ENCODE results near the gene NGEF.

The NGEF gene

DNA sequence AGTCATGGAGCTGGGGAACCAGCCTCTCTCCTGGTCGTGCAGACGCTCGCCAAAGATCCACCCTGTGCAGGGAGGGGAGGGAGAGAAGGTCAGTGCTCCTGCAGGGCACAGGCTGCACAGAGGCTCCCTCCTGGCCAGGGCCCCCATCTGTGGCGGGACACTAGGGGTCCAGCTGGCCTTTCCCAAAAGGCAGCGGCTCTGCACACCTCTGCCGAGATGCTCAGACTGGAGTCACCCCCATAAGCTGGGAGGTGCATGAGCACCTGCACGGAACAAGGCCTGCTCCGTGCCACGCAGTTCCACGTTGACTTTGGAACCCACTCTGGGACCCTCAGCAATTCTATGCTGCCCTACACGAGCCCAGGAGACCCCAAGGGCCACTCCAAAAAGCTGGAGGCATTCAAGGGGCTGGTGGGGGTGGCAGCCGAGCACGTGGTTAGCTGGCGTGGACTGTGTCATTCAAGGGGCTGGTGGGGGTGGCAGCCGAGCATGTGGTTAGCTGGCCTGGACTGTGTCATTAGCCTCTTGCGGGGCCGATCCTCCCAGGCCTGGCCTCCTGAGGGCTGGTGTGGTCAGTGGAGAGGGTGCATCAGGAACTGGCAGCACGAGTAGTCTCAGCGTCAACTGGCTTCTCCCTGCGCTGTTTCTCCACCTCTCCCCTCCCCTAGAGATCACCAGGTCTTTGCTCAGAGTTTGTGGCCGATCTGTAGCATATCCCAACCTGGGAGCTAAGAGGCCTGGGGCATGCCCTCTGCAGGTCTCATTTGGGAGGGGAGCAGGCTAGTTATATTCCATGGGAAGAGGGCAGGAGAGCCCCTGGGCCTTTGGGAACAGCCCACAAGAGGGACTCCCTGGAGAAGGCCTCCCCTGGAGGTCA lies 133.2 kb downstream of the NGEF start (continued):
- TF ChIP-seq, protein P1, sequence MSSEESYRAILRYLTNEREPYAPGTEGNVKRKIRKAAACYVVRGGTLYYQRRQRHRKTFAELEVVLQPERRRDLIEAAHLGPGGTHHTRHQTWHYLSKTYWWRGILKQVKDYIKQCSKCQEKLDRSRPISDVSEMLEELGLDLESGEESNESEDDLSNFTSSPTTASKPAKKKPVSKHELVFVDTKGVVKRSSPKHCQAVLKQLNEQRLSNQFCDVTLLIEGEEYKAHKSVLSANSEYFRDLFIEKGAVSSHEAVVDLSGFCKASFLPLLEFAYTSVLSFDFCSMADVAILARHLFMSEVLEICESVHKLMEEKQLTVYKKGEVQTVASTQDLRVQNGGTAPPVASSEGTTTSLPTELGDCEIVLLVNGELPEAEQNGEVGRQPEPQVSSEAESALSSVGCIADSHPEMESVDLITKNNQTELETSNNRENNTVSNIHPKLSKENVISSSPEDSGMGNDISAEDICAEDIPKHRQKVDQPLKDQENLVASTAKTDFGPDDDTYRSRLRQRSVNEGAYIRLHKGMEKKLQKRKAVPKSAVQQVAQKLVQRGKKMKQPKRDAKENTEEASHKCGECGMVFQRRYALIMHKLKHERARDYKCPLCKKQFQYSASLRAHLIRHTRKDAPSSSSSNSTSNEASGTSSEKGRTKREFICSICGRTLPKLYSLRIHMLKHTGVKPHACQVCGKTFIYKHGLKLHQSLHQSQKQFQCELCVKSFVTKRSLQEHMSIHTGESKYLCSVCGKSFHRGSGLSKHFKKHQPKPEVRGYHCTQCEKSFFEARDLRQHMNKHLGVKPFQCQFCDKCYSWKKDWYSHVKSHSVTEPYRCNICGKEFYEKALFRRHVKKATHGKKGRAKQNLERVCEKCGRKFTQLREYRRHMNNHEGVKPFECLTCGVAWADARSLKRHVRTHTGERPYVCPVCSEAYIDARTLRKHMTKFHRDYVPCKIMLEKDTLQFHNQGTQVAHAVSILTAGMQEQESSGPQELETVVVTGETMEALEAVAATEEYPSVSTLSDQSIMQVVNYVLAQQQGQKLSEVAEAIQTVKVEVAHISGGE (tag by site-specific recombination; conservative IDR thresholded peaks at IDR 0.05; ENCODE audit: low read depth), result no peak
- TF ChIP-seq MYNN (tag by site-specific recombination; IDR thresholded peaks at IDR 0.05; ENCODE audit: borderline replicate concordance), result no peak

DNA sequence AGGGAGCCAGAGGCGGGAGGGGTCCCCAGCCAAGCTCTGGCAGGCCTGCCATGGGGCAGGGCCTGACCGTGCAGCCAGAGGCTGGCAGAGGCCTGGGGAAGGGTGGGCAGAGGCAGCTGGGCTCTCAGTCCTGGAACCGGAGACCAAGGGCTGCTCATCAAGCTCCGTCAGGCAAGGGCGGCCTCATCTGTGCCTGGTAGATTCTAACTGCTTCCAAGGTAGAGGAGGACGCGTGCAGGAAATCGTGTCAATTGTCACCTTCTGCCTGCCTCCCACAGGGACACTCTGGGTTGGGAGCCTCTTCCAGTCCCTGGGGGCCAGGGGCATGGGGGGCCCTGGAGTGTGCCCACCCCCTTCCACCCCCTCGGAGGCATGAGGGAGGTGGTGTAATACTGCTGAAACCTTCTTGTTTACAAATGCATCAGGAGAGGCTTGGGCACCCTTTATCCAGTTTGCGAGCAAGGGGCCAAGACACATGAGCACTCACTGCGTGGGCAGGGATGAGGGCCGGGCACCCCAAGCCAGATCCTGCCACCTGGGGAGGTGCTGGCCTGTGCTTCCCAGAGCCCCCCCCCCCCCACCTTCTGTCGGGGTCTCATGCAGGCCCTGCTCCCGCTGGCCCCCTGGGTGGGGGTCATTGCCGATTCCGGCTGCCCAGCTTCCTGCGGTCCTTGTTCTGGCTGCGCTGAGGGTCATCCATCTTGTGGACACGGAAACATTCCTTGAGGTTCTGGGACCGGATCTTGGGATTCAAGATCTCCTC lies 134.0 kb downstream of the NGEF start:
- POLR2A ChIA-PET, result no interaction called here
- Histone ChIP-seq H3K4me3 (ENCODE audit: low read depth, low read length) (no peak overlapping the region), H3K4me1 (ENCODE audit: control insufficient read depth, insufficient read depth, low read length) (no peaks in the 10 kb centered on the region), H3K9me3 (ENCODE audit: control insufficient read depth, insufficient read depth, low read depth, low read length) (no peaks in the 10 kb centered on the region), H3K27ac (ENCODE audit: extremely low read depth, low read depth, low read length) (no peak overlapping the region), H3K36me3 (ENCODE audit: control insufficient read depth in 2 of 2, insufficient read depth in 1 of 2, low read length in 2 of 2) (peaks cover 0 to 28% of the 10 kb centered on the region in 2 experiments; a peak in 1 of 3 replicates)
- TF ChIP-seq GLIS1 (tag by site-specific recombination; IDR thresholded peaks at IDR 0.05) (peak; percentile 16; the same call in 1 of the 2 replicates), ZNF792 (tag by site-specific recombination; IDR thresholded peaks at IDR 0.05) (no peak)
- TF ChIP-seq, protein P2, sequence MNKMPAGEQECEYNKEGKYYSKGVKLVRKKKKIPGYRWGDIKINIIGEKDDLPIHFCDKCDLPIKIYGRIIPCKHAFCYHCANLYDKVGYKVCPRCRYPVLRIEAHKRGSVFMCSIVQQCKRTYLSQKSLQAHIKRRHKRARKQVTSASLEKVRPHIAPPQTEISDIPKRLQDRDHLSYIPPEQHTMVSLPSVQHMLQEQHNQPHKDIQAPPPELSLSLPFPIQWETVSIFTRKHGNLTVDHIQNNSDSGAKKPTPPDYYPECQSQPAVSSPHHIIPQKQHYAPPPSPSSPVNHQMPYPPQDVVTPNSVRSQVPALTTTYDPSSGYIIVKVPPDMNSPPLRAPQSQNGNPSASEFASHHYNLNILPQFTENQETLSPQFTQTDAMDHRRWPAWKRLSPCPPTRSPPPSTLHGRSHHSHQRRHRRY (tag by site-specific recombination; IDR thresholded peaks at IDR 0.05), result no peak
- CTCF ChIA-PET, result interaction anchor here (1.0 to 1.2 kb wide), 2 partner anchors 175 to 372 kb away, joined by 3 to 6 read pairs; partner anchors contain the start of gene ATG16L1

DNA sequence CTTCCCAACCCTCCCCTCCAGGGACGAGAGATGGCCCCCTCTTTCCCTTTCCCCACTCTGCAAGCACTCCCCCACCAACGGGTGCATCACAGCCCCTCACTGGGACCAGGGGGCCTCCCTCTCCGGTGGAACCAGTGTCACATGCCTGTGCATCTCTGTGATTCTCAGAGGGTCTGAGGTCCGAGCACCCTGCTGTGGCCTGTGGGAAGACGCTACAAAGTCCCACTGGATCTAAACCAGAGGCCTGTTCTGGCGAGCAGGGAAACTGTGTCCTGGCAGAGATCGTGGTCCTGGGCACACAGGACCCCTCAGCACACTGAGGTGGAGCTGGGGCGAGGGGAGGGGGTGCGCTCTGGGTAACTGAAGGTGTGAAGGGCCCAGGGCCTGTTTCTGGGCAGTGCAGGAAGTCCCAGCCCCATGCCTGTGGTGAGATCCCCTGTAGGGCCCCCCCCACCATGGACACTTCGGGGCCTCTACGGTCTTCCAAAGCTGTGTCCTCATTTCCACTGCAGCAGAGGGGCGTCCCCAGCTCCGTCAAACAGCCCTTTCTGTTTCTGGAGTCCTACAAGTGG lies 135.0 kb downstream of the NGEF start:
- CTCF ChIA-PET, result interaction anchor here (1.0 kb wide), 1 partner anchor 176 kb away, joined by 6 read pairs; no protein-coding TSS in a partner anchor
- Histone ChIP-seq H3K4me3 (ENCODE audit: low read depth, low read length) (no peak overlapping the region), H3K27ac (ENCODE audit: extremely low read depth, low read depth, low read length) (no peak overlapping the region), H3K36me3 (ENCODE audit: control insufficient read depth in 2 of 2, insufficient read depth in 1 of 2, low read length in 2 of 2) (peaks cover 0 to 23% of the 10 kb centered on the region in 2 experiments; a peak in 1 of 3 replicates), H3K9me3 (ENCODE audit: control insufficient read depth, insufficient read depth, low read depth, low read length) (no peaks in the 10 kb centered on the region), H3K4me1 (ENCODE audit: control insufficient read depth, insufficient read depth, low read length) (no peaks in the 10 kb centered on the region)
- POLR2A ChIA-PET, result no interaction called here
- TF ChIP-seq, protein P1 (tag by site-specific recombination; conservative IDR thresholded peaks at IDR 0.05; ENCODE audit: low read depth), result no peak
- TF ChIP-seq, protein P3, sequence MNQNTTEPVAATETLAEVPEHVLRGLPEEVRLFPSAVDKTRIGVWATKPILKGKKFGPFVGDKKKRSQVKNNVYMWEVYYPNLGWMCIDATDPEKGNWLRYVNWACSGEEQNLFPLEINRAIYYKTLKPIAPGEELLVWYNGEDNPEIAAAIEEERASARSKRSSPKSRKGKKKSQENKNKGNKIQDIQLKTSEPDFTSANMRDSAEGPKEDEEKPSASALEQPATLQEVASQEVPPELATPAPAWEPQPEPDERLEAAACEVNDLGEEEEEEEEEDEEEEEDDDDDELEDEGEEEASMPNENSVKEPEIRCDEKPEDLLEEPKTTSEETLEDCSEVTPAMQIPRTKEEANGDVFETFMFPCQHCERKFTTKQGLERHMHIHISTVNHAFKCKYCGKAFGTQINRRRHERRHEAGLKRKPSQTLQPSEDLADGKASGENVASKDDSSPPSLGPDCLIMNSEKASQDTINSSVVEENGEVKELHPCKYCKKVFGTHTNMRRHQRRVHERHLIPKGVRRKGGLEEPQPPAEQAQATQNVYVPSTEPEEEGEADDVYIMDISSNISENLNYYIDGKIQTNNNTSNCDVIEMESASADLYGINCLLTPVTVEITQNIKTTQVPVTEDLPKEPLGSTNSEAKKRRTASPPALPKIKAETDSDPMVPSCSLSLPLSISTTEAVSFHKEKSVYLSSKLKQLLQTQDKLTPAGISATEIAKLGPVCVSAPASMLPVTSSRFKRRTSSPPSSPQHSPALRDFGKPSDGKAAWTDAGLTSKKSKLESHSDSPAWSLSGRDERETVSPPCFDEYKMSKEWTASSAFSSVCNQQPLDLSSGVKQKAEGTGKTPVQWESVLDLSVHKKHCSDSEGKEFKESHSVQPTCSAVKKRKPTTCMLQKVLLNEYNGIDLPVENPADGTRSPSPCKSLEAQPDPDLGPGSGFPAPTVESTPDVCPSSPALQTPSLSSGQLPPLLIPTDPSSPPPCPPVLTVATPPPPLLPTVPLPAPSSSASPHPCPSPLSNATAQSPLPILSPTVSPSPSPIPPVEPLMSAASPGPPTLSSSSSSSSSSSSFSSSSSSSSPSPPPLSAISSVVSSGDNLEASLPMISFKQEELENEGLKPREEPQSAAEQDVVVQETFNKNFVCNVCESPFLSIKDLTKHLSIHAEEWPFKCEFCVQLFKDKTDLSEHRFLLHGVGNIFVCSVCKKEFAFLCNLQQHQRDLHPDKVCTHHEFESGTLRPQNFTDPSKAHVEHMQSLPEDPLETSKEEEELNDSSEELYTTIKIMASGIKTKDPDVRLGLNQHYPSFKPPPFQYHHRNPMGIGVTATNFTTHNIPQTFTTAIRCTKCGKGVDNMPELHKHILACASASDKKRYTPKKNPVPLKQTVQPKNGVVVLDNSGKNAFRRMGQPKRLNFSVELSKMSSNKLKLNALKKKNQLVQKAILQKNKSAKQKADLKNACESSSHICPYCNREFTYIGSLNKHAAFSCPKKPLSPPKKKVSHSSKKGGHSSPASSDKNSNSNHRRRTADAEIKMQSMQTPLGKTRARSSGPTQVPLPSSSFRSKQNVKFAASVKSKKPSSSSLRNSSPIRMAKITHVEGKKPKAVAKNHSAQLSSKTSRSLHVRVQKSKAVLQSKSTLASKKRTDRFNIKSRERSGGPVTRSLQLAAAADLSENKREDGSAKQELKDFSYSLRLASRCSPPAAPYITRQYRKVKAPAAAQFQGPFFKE (tag by site-specific recombination; IDR thresholded peaks at IDR 0.05; ENCODE audit: borderline replicate concordance), result no peak
- TF ChIP-seq KLF16 (tag by site-specific recombination; IDR thresholded peaks at IDR 0.05), result no peak
- TF ChIP-seq, protein P4, sequence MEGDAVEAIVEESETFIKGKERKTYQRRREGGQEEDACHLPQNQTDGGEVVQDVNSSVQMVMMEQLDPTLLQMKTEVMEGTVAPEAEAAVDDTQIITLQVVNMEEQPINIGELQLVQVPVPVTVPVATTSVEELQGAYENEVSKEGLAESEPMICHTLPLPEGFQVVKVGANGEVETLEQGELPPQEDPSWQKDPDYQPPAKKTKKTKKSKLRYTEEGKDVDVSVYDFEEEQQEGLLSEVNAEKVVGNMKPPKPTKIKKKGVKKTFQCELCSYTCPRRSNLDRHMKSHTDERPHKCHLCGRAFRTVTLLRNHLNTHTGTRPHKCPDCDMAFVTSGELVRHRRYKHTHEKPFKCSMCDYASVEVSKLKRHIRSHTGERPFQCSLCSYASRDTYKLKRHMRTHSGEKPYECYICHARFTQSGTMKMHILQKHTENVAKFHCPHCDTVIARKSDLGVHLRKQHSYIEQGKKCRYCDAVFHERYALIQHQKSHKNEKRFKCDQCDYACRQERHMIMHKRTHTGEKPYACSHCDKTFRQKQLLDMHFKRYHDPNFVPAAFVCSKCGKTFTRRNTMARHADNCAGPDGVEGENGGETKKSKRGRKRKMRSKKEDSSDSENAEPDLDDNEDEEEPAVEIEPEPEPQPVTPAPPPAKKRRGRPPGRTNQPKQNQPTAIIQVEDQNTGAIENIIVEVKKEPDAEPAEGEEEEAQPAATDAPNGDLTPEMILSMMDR (tag by site-specific recombination; IDR thresholded peaks at IDR 0.05), result no peak
- TF ChIP-seq, protein P5, sequence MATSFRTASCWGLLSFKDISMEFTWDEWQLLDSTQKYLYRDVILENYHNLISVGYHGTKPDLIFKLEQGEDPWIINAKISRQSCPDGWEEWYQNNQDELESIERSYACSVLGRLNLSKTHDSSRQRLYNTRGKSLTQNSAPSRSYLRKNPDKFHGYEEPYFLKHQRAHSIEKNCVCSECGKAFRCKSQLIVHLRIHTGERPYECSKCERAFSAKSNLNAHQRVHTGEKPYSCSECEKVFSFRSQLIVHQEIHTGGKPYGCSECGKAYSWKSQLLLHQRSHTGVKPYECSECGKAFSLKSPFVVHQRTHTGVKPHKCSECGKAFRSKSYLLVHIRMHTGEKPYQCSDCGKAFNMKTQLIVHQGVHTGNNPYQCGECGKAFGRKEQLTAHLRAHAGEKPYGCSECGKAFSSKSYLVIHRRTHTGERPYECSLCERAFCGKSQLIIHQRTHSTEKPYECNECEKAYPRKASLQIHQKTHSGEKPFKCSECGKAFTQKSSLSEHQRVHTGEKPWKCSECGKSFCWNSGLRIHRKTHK (tag by site-specific recombination; IDR thresholded peaks at IDR 0.05), result no peak

All from HEK293 (cell line).